NCI-H510A (cell line): Measurements from ENCODE around the gene FEM1A.
A peak's percentile ranks its signal among the peaks of the same experiment; 100 is the strongest.
"Not testable (repeated sequence)": the region's sequence is repeated elsewhere in the genome, so short reads cannot be mapped to it uniquely, and the experiment has no call there.

ENCODE experiments used
- DNase-seq: peaks from one replicate; lab custom pipeline; 2025; lab: John Stamatoyannopoulos, UW

The FEM1A gene

GRCh38 chr19:4791183-4792018, at the start of gene FEM1A:
TSS of gene FEM1A (plus strand) at chr19:4791734. CDS start at chr19:4791855, 121 bp downstream.
- peak; percentile 99 for DNase-seq

GRCh38 chr19:4742723-4743646, 48.5 kb upstream of the FEM1A start:
- peak; percentile 82 for DNase-seq

- no peak for DNase-seq
These were observed 46.9 kb upstream of the FEM1A start for GRCh38 chr19:4744451-4745174.

GRCh38 chr19:4745175-4745574, 46.4 kb upstream of the FEM1A start:
- DNase-seq, result not testable (repeated sequence)

- DNase-seq, result no peak
These were observed 45.5 kb upstream of the FEM1A start for GRCh38 chr19:4745986-4746385.

GRCh38 chr19:4748185-4748584, 43.3 kb upstream of the FEM1A start:
- DNase-seq, result no peak

- no peak for DNase-seq
These were observed 42.9 kb upstream of the FEM1A start for GRCh38 chr19:4748589-4748988.

- DNase-seq, result no peak
These were observed 41.5 kb upstream of the FEM1A start for GRCh38 chr19:4749870-4750590.

GRCh38 chr19:4754248-4754647, 37.3 kb upstream of the FEM1A start:
- DNase-seq, result peak; percentile 26

GRCh38 chr19:4755459-4755858, 36.1 kb upstream of the FEM1A start:
- DNase-seq, result no peak

- no peak for DNase-seq
These were observed 33.5 kb upstream of the FEM1A start for GRCh38 chr19:4758082-4758481.

GRCh38 chr19:4758659-4759058, 32.9 kb upstream of the FEM1A start:
- no peak for DNase-seq

GRCh38 chr19:4759388-4760284, 31.9 kb upstream of the FEM1A start:
- peak; percentile 96 for DNase-seq

- DNase-seq, result no peak
These were observed 31.3 kb upstream of the FEM1A start for GRCh38 chr19:4760285-4760650.

GRCh38 chr19:4763021-4763420, 28.5 kb upstream of the FEM1A start:
- no peak for DNase-seq

GRCh38 chr19:4764393-4764660, 27.2 kb upstream of the FEM1A start:
- DNase-seq, result no peak

- peak; percentile 75 for DNase-seq
These were observed 22.4 kb upstream of the FEM1A start for GRCh38 chr19:4768934-4769777.

- DNase-seq, result no peak
These were observed 19.0 kb upstream of the FEM1A start for GRCh38 chr19:4772566-4772965.

- no peak for DNase-seq
These were observed 18.4 kb upstream of the FEM1A start for GRCh38 chr19:4773047-4773640.
